Measurements from ENCODE around the gene AQP1. TPM values are rescaled to one million over a fixed set of nuclear protein-coding genes. Genes with fewer than 3 reads are reported as not detected.

Gene AQP1
- total and polyA plus RNA-seq, 2 experiments from 2014 or later: 35.6 to 51.1 TPM

DNA sequence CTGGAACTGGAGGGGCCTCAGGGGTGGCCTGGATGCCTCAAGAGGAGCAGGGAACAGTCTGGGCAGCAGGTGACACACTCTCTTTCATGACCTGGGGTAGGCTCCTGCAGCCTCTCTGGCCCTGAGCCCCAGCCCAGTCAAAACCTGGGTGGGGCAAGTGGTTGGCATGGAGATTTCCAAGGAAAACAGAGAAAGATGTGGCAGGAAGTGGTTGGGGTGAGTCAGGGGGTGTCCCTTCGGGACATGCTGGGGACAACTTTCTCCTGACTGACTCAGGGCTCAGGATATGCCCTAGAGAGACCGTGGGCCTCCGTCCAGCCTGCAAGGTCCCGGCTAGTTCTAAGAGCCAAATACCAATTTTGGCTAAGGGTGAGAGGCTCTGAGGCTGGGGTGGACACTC is 2.9 kb downstream of the AQP1 start:
- H3K4me1 ChIP-seq (ENCODE audit: low read depth): peaks cover 67% of the 10 kb centered on the region
- peak in 1 of 2 donors; percentile 36 for DNase-seq (ENCODE audit: low read depth in 1 of 2, low spot score in 1 of 2)
- no peaks in the 10 kb centered on the region for H3K27me3 ChIP-seq
- no peaks in the 10 kb centered on the region for H3K36me3 ChIP-seq
- TF ChIP-seq, protein P1, sequence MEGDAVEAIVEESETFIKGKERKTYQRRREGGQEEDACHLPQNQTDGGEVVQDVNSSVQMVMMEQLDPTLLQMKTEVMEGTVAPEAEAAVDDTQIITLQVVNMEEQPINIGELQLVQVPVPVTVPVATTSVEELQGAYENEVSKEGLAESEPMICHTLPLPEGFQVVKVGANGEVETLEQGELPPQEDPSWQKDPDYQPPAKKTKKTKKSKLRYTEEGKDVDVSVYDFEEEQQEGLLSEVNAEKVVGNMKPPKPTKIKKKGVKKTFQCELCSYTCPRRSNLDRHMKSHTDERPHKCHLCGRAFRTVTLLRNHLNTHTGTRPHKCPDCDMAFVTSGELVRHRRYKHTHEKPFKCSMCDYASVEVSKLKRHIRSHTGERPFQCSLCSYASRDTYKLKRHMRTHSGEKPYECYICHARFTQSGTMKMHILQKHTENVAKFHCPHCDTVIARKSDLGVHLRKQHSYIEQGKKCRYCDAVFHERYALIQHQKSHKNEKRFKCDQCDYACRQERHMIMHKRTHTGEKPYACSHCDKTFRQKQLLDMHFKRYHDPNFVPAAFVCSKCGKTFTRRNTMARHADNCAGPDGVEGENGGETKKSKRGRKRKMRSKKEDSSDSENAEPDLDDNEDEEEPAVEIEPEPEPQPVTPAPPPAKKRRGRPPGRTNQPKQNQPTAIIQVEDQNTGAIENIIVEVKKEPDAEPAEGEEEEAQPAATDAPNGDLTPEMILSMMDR (IDR thresholded peaks at IDR 0.05; ENCODE audit: low read depth, low read length): no peak
- H3K9me3 ChIP-seq (ENCODE audit: low read depth): no peaks in the 10 kb centered on the region
- peak overlapping the region; percentile 73 for H3K27ac ChIP-seq
- no peak overlapping the region for H3K4me3 ChIP-seq

DNA sequence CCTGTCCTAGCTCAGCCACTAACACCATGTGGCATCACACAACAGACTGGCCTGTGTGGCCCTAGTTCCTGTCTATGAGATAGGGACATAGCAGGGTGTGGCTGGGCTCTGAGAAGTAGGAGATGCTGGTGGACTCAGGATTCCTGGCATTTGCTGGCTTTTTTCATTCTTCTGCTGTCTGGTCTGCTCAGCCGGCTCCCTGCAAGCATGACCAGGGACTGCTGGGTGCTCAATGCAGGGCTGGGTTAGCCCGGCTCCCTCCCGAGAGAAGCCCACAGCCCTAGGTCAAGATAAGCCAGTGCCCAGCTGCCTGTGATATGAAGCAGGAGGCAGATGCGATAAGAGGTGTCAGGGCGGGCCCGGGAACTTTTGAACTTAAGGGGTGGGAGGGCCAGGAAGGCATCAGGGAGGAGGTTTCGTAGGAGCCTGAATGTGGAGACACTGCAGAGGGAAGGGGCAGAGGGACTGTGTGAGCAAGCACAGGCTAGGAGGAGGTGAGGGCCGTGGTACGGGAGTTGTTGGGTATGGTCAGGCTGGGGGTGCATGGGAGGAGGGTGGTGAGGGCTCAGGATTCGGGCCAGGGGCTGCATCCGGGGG is 3.5 kb downstream of the AQP1 start:
- peak in 1 of 2 donors; percentile 81 for DNase-seq (ENCODE audit: low read depth in 1 of 2, low spot score in 1 of 2)
- TF ChIP-seq, protein P1 (IDR thresholded peaks at IDR 0.05; ENCODE audit: low read depth, low read length): no peak
- Histone ChIP-seq H3K36me3 (no peaks in the 10 kb centered on the region), H3K4me3 (no peak overlapping the region), H3K27me3 (no peaks in the 10 kb centered on the region), H3K27ac (peak overlapping the region; percentile 73), H3K4me1 (ENCODE audit: low read depth) (peaks cover 72% of the 10 kb centered on the region), H3K9me3 (ENCODE audit: low read depth) (no peaks in the 10 kb centered on the region)

GRCh38 chr7:30915751-30916150 is 4.1 kb downstream of the AQP1 start:
- Histone ChIP-seq H3K27ac (peak overlapping the region; percentile 73), H3K4me3 (no peak overlapping the region), H3K4me1 (ENCODE audit: low read depth) (peaks cover 77% of the 10 kb centered on the region), H3K9me3 (ENCODE audit: low read depth) (no peaks in the 10 kb centered on the region), H3K27me3 (no peaks in the 10 kb centered on the region), H3K36me3 (no peaks in the 10 kb centered on the region)
- TF ChIP-seq, protein P1 (IDR thresholded peaks at IDR 0.05; ENCODE audit: low read depth, low read length): no peak
- no peak for DNase-seq (ENCODE audit: low read depth in 1 of 2, low spot score in 1 of 2)

DNA sequence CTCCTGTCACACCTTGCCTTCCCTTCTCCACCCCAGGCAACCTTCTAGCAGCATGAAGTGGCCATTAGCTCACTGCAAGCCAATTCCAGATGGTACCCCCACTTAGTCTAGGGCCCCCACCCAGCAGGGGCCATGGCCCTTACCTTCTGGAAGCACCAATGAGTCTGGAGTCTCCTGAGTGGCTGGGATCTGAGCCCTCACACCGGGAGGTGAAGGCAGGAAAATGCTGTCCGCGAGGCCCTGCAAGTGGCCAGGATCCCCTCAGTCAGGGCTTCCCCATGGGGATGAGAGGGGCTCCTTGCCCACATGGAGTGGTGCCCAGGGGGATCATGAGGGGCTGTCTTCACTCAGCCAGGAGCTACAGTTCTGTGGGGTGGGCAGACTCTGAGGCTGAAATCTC is 4.6 kb downstream of the AQP1 start:
- TF ChIP-seq, protein P1 (IDR thresholded peaks at IDR 0.05; ENCODE audit: low read depth, low read length): no peak
- Histone ChIP-seq H3K36me3 (no peaks in the 10 kb centered on the region), H3K4me3 (no peak overlapping the region), H3K27ac (peak overlapping the region; percentile 73), H3K4me1 (ENCODE audit: low read depth) (peaks cover 76% of the 10 kb centered on the region), H3K9me3 (ENCODE audit: low read depth) (no peaks in the 10 kb centered on the region), H3K27me3 (no peaks in the 10 kb centered on the region)
- DNase-seq (ENCODE audit: low read depth in 1 of 2, low spot score in 1 of 2): no peak

- TF ChIP-seq, protein P1 (IDR thresholded peaks at IDR 0.05; ENCODE audit: low read depth, low read length): no peak
- Histone ChIP-seq H3K27me3 (no peaks in the 10 kb centered on the region), H3K9me3 (ENCODE audit: low read depth) (no peaks in the 10 kb centered on the region), H3K4me3 (no peak overlapping the region), H3K4me1 (ENCODE audit: low read depth) (peaks cover 79% of the 10 kb centered on the region), H3K27ac (peak overlapping the region; percentile 73), H3K36me3 (no peaks in the 10 kb centered on the region)
- no peak for DNase-seq (ENCODE audit: low read depth in 1 of 2, low spot score in 1 of 2)
Observed at GRCh38 chr7:30916767-30917166, 5.1 kb downstream of the AQP1 start.
